Lung (tissue), 12 donors: ENCODE measurements around the gene TP53AIP1. TPM values are rescaled to one million over a fixed set of nuclear protein-coding genes. Genes with fewer than 3 reads are reported as not detected.

Experiments used
- ATAC-seq: fragments of 200-7000 bp; cut with Tn5 transposase; one replicate; pipeline ENCODE4 v1.9.1; 2020; ENCODE audit warnings: moderate number of reproducible peaks; ENCODE audit not compliant: insufficient read depth, low FRiP score
- DNase-seq, 3 donors: peaks; one replicate each; pipeline ENCODE4 v3.0.0-alpha.2; 2013 to 2017
- H3K27ac ChIP-seq, 2 donors: one replicate each; pipeline ENCODE4 v1.5.1; 2013; ENCODE audit warnings: mild to moderate bottlenecking in 2 of 2, moderate library complexity in 2 of 2, control low read depth in 1 of 2, inconsistent platforms in 1 of 2, low read depth in 1 of 2, low read length in 1 of 2
- H3K27me3 ChIP-seq, 3 donors: one replicate each; pipeline ENCODE4 v1.5.1; 2013; ENCODE audit warnings: low read length in 2 of 3; ENCODE audit not compliant: control insufficient read depth in 3 of 3, insufficient read depth in 3 of 3
- H3K36me3 ChIP-seq, 4 donors: one replicate each; pipeline ENCODE4 v1.5.1; 2013; ENCODE audit warnings: low read length in 4 of 4, mild to moderate bottlenecking in 1 of 4, moderate library complexity in 1 of 4; ENCODE audit not compliant: control insufficient read depth in 4 of 4, insufficient read depth in 4 of 4
- H3K4me1 ChIP-seq, 5 donors: one replicate each; pipeline ENCODE4 v1.5.1; 2013; ENCODE audit warnings: low read length in 5 of 5, mild to moderate bottlenecking in 2 of 5, moderate library complexity in 1 of 5; ENCODE audit not compliant: control insufficient read depth in 5 of 5, insufficient read depth in 5 of 5
- H3K4me3 ChIP-seq: one replicate; pipeline ENCODE4 v1.5.1; 2013; ENCODE audit warnings: mild to moderate bottlenecking, control low read depth, moderate library complexity
- H3K9ac ChIP-seq, 2 donors: one replicate each; pipeline ENCODE4 v1.5.1; 2013; ENCODE audit warnings: low read length in 2 of 2, control low read depth in 1 of 2; ENCODE audit not compliant: insufficient read depth in 1 of 2
- H3K9me3 ChIP-seq, 4 donors: one replicate each; pipeline ENCODE4 v1.5.1; 2013; ENCODE audit warnings: low read length in 3 of 4, mild to moderate bottlenecking in 1 of 4, moderate library complexity in 1 of 4; ENCODE audit not compliant: control insufficient read depth in 4 of 4, insufficient read depth in 3 of 4
- WGBS, 2 donors: extraction: QIAGEN DNeasy Blood & Tissue Kit; methylation state at CpG; one replicate each; pipeline ENCODE4 v1.1.7; 2013; 5-methylcytosine and 5-hydroxymethylcytosine counted together
- polyA plus RNA-seq, 2 donors: library from polyadenylated mRNA; stranded (reverse); fragments of 200-250 nt; gene quantifications; one replicate each; pipeline ENCODE4 v1.2.1, GENCODE V29; 2013
- total RNA-seq, 2 donors: library from RNA; depleted of rRNA in 1 of 2; stranded (reverse); fragments of >200 nt in 1 of 2; gene quantifications; one replicate each; pipeline ENCODE4 v1.2.1, GENCODE V29; 2014 to 2021
- TF ChIP-seq, protein P1 (sequence below): IDR thresholded peaks from 2 replicates; pipeline ENCODE4 v1.5.1; 2012; ENCODE audit warnings: mild to moderate bottlenecking; ENCODE audit errors: control extremely low read depth, extremely low read depth
- donor health status: control.
- donor health status: control.
- donor health status: Bipolar disorder and iron deficiency.
- donor health status: healthy.
- donor health status: DM: yes; HTN: yes; CAD: no.

TP53AIP1 gene
- total and polyA plus RNA-seq, 4 donors: 0.16 to 1.8 (median 1.0) TPM

DNA sequence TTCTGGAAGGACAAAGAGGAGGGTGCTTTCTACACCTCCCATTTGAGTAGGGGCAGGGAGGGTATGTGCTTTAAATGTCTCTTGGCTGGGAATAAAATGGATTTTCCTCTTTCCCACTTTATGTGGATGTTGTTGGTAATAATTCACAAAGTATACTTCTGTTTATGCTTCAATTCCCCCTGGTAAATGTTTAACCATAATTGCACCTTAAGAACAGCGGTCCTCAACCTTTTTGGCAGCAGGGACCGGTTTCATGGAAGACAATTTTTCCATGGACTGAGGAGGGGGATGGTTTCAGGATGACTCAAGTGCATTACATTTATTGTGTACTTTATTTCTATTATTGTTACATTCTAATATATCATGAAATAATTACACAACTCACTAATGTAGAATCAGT is 4.0 kb upstream of the TP53AIP1 start:
- Histone ChIP-seq H3K36me3 (no peaks in the 10 kb centered on the region), H3K27ac (no peak overlapping the region), H3K9me3 (no peaks in the 10 kb centered on the region), H3K4me3 (no peak overlapping the region), H3K9ac (no peak overlapping the region), H3K4me1 (peaks cover 0 to 19% (median 0%) of the 10 kb centered on the region in 5 donors), H3K27me3 (no peaks in the 10 kb centered on the region)
- ATAC-seq: no peak
- DNase-seq: no peak
- 79 to 81% methylated on average over 2 of the region's 2 CpGs for WGBS, 2 donors
- TF ChIP-seq, protein P1, sequence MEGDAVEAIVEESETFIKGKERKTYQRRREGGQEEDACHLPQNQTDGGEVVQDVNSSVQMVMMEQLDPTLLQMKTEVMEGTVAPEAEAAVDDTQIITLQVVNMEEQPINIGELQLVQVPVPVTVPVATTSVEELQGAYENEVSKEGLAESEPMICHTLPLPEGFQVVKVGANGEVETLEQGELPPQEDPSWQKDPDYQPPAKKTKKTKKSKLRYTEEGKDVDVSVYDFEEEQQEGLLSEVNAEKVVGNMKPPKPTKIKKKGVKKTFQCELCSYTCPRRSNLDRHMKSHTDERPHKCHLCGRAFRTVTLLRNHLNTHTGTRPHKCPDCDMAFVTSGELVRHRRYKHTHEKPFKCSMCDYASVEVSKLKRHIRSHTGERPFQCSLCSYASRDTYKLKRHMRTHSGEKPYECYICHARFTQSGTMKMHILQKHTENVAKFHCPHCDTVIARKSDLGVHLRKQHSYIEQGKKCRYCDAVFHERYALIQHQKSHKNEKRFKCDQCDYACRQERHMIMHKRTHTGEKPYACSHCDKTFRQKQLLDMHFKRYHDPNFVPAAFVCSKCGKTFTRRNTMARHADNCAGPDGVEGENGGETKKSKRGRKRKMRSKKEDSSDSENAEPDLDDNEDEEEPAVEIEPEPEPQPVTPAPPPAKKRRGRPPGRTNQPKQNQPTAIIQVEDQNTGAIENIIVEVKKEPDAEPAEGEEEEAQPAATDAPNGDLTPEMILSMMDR: no peak

DNA sequence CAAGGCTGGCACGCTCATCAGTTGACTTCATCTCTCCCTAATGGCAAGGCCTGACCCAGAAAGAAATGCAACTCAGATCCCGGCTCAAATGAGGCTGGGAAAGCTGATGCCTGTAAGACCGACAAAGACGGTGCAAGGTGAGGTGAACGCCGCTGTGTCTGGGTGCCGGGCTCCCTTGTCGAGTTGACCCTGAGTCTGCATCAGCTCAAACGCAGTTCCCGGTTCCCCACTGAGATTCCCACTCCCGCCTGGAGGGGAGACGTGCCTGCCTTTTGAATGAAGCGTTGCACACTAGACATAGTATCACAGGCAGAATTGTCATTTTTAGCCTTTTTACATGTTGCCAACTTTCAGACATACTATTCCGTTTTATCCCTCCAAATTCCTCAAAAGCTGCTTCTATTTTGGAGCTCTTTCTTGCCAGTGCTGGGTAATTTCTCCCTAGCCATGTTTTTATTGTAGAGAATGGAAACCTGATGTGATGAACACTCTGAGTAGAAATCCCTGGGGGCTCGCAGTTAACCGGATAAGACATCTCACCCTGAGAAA is 831 bp upstream of the TP53AIP1 start:
- Histone ChIP-seq H3K9ac (no peak overlapping the region), H3K27ac (no peak overlapping the region), H3K27me3 (no peaks in the 10 kb centered on the region), H3K4me1 (peaks cover 0 to 19% (median 0%) of the 10 kb centered on the region in 5 donors), H3K4me3 (no peak overlapping the region), H3K9me3 (no peaks in the 10 kb centered on the region), H3K36me3 (no peaks in the 10 kb centered on the region)
- WGBS, 2 donors: 85 to 90% methylated on average over 16 of the region's 16 CpGs
- DNase-seq (no peak), ATAC-seq (no peak)
- TF ChIP-seq, protein P1: no peak

DNA sequence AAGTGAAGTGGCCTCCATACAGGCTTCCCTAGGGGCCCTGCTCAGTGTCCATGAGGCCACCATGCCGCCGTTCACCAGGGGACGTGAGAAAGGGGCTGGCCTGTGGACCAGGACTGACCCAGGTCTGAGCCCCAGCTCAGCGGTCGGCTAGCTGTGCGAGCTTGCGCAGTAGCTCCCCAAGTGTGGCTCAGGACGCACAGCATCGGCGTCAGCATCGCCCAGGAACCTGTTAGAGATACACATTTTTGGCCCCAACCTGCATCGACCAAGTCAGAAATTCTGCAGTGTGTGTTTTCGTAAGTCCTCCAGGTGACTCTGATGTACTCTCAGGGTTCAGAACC is 429 bp downstream of the TP53AIP1 start:
- no peak for DNase-seq
- no peak for ATAC-seq

More for the DNA sequence above, 429 bp downstream of the TP53AIP1 start:
- TF ChIP-seq, protein P1: no peak
- Histone ChIP-seq H3K27me3 (no peaks in the 10 kb centered on the region), H3K27ac (no peak overlapping the region), H3K4me1 (peaks cover 0 to 19% (median 0%) of the 10 kb centered on the region in 5 donors), H3K9me3 (no peaks in the 10 kb centered on the region), H3K36me3 (no peaks in the 10 kb centered on the region), H3K4me3 (no peak overlapping the region), H3K9ac (no peak overlapping the region)
- 96 to 98% methylated on average over 13 of the region's 13 CpGs for WGBS, 2 donors
